ENCODE measurements around the gene SCAF11.

Gene SCAF11

GRCh38 chr12:45878630-45879255 lies 111.6 kb downstream of the SCAF11 start:
- no peak for TF ChIP-seq CTCF (IDR thresholded peaks at IDR 0.05; ENCODE audit: borderline replicate concordance, insufficient read depth, low read depth, low read length)
- no peak overlapping the region for H3K4me3 ChIP-seq (ENCODE audit: low read depth, low read length)

- H3K4me3 ChIP-seq (ENCODE audit: low read depth, low read length) = no peak overlapping the region
- no peak for TF ChIP-seq CTCF (IDR thresholded peaks at IDR 0.05; ENCODE audit: borderline replicate concordance, insufficient read depth, low read depth, low read length)
Measured at GRCh38 chr12:45877069-45877468, 113.3 kb downstream of the SCAF11 start.

GRCh38 chr12:45872446-45872845 lies 117.9 kb downstream of the SCAF11 start:
- no peak for TF ChIP-seq CTCF (IDR thresholded peaks at IDR 0.05; ENCODE audit: borderline replicate concordance, insufficient read depth, low read depth, low read length)
- H3K4me3 ChIP-seq (ENCODE audit: low read depth, low read length) = no peak overlapping the region

Measured in GM12875 (cell line).